Measurements from ENCODE around the gene RHOT1.
"Not testable (repeated sequence)": the region's sequence is repeated elsewhere in the genome, so short reads cannot be mapped to it uniquely, and the experiment has no call there.

The RHOT1 gene

DNA sequence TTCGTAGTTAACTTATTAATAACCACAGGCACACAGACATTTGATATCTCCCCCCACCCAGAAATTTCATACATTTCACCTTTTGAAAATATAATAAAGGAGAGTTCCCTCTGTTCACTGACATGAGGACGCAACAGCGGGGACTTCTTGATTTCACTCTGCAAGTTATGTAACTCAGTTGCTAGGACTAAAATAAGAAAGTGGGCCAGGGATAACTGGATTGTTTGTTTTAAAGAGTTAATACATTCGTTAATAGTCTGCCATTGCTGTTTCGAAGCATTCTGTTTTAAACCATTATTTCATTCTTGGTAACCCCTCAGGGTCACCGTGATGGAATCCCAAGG lies 1.2 kb downstream of the RHOT1 start:
- Histone ChIP-seq H2AFZ (ENCODE audit: low read depth) (no peak overlapping the region), H3K27ac (no peak overlapping the region), H4K20me1 (ENCODE audit: insufficient read depth) (no peaks in the 10 kb centered on the region), H3K27me3 (ENCODE audit: insufficient read depth, low read depth) (no peaks in the 10 kb centered on the region), H3K36me3 (ENCODE audit: insufficient read depth) (no peaks in the 10 kb centered on the region), H3K4me1 (ENCODE audit: low read depth, poor library complexity, severe bottlenecking) (peaks cover 27% of the 10 kb centered on the region), H3K4me3 (IDR thresholded peaks at IDR 0.05; ENCODE audit: insufficient read depth, low read depth, low read length) (no peak overlapping the region), H3K4me2 (peak overlapping the region; percentile 91), H3K79me2 (ENCODE audit: insufficient read depth, low read depth) (peaks cover 39% of the 10 kb centered on the region), H3K9ac (peak overlapping the region; percentile 64; the same call in 1 of the 2 replicates)
- TF ChIP-seq, protein P1, sequence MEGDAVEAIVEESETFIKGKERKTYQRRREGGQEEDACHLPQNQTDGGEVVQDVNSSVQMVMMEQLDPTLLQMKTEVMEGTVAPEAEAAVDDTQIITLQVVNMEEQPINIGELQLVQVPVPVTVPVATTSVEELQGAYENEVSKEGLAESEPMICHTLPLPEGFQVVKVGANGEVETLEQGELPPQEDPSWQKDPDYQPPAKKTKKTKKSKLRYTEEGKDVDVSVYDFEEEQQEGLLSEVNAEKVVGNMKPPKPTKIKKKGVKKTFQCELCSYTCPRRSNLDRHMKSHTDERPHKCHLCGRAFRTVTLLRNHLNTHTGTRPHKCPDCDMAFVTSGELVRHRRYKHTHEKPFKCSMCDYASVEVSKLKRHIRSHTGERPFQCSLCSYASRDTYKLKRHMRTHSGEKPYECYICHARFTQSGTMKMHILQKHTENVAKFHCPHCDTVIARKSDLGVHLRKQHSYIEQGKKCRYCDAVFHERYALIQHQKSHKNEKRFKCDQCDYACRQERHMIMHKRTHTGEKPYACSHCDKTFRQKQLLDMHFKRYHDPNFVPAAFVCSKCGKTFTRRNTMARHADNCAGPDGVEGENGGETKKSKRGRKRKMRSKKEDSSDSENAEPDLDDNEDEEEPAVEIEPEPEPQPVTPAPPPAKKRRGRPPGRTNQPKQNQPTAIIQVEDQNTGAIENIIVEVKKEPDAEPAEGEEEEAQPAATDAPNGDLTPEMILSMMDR (conservative IDR thresholded peaks at IDR 0.05; ENCODE audit: low read depth, low read length), result no peak

DNA sequence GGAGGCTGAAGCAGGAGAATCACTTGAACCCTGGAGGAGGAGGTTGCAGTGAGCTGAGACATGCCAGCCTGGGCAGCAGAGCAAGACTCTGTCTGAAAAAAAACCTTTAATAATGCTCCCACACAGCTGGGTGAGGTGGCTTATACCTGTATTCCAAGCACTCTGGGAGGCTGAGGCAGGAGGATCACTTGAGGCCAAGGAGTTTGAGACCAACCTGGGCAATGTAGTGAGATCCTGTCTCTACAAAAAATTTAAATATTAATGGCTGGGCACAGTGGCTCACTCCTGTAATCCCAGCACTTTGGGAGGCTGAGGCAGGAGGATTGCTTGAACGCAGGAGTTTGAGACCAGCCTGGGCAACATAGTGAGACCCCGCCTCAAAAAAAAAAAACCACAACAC lies 2.1 kb downstream of the RHOT1 start:
- peaks cover 43% of the 10 kb centered on the region for H3K79me2 ChIP-seq (ENCODE audit: insufficient read depth, low read depth)
- not testable (repeated sequence) for H3K27me3 ChIP-seq (ENCODE audit: insufficient read depth, low read depth); H3K4me2 ChIP-seq; H3K9ac ChIP-seq; H3K4me3 ChIP-seq (IDR thresholded peaks at IDR 0.05; ENCODE audit: insufficient read depth, low read depth, low read length); H3K36me3 ChIP-seq (ENCODE audit: insufficient read depth); H2AFZ ChIP-seq (ENCODE audit: low read depth); H3K27ac ChIP-seq; H4K20me1 ChIP-seq (ENCODE audit: insufficient read depth)
- H3K4me1 ChIP-seq (ENCODE audit: low read depth, poor library complexity, severe bottlenecking), result peaks cover 24% of the 10 kb centered on the region

DNA sequence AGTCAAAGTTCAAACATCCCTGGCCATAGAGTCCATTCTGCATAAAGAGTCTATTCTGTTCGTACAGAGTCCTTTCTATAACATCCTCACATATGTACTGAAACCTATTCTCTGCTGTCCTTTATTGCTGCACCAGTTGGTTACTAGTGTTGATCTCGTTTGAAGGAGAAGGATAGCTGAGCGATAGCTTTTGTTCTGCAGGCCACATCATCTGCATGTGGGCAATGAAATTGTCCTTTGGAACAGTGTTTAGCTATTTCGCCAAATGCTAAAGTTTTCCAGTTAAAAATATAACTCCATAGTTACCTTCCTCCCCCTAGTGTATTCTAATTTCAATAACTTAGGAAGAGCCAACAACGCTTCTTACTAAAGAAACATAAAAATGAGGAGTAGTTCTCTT lies 6.0 kb downstream of the RHOT1 start:
- H2AFZ ChIP-seq (ENCODE audit: low read depth), result no peak overlapping the region
- peaks cover 17% of the 10 kb centered on the region for H3K4me1 ChIP-seq (ENCODE audit: low read depth, poor library complexity, severe bottlenecking)
- H3K36me3 ChIP-seq (ENCODE audit: insufficient read depth), result no peaks in the 10 kb centered on the region
- H4K20me1 ChIP-seq (ENCODE audit: insufficient read depth), result no peaks in the 10 kb centered on the region
- no peak overlapping the region for H3K9ac ChIP-seq
- H3K4me2 ChIP-seq, result no peak overlapping the region
- TF ChIP-seq, protein P1 (conservative IDR thresholded peaks at IDR 0.05; ENCODE audit: low read depth, low read length), result no peak
- peaks cover 55% of the 10 kb centered on the region for H3K79me2 ChIP-seq (ENCODE audit: insufficient read depth, low read depth)
- no peak overlapping the region for H3K27ac ChIP-seq
- no peaks in the 10 kb centered on the region for H3K27me3 ChIP-seq (ENCODE audit: insufficient read depth, low read depth)
- H3K4me3 ChIP-seq (IDR thresholded peaks at IDR 0.05; ENCODE audit: insufficient read depth, low read depth, low read length), result no peak overlapping the region

DNA sequence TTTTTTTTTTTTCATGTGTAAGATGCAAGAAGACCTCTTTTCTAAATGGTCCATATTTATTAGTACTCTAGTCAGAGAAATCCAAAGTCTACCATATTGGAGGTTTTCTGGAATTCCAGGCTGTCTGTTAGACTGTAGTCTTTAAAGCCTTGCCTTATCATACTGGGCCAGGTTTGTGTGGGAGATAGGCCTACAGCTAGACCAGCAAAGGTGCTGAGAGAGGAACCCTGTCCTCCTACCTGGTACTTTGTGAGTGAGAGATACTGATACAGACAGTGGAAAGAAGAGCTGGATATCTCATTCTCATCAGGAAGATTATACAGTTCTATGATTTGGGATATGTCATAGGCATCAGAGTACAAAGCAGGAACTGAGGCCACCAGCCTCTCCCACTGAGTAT lies 8.1 kb downstream of the RHOT1 start:
- H3K4me3 ChIP-seq (IDR thresholded peaks at IDR 0.05; ENCODE audit: insufficient read depth, low read depth, low read length), result no peak overlapping the region
- H3K79me2 ChIP-seq (ENCODE audit: insufficient read depth, low read depth), result peaks cover 37% of the 10 kb centered on the region; the same call in 1 of the 2 replicates
- no peaks in the 10 kb centered on the region for H3K27me3 ChIP-seq (ENCODE audit: insufficient read depth, low read depth)
- no peak overlapping the region for H3K9ac ChIP-seq
- TF ChIP-seq, protein P1 (conservative IDR thresholded peaks at IDR 0.05; ENCODE audit: low read depth, low read length), result no peak
- H2AFZ ChIP-seq (ENCODE audit: low read depth), result no peak overlapping the region
- no peaks in the 10 kb centered on the region for H4K20me1 ChIP-seq (ENCODE audit: insufficient read depth)
- H3K36me3 ChIP-seq (ENCODE audit: insufficient read depth), result no peaks in the 10 kb centered on the region
- H3K4me1 ChIP-seq (ENCODE audit: low read depth, poor library complexity, severe bottlenecking), result no peaks in the 10 kb centered on the region
- no peak overlapping the region for H3K27ac ChIP-seq
- no peak overlapping the region for H3K4me2 ChIP-seq

DNA sequence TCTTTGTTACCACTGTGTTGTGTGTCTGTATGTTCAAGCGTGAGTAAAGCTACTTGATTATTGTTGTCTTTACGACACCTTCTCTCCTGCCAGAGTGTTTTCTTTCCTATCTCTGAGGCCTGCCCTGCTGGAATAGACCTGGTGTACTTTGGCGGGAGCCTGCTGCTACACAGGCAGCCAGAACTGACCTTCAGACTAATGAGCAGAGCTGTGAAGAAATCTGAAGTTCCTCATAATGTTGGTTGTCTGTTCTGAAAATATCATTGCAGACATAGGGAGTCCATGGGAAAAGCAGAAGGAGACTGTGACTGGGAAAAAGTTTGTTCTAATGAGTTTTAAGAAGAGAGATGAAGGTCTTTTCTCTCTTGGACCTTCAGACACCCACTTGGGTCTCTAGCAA lies 9.8 kb downstream of the RHOT1 start:
- Histone ChIP-seq H3K27me3 (ENCODE audit: insufficient read depth, low read depth) (no peaks in the 10 kb centered on the region), H3K4me1 (ENCODE audit: low read depth, poor library complexity, severe bottlenecking) (no peaks in the 10 kb centered on the region), H3K4me3 (IDR thresholded peaks at IDR 0.05; ENCODE audit: insufficient read depth, low read depth, low read length) (no peak overlapping the region), H3K4me2 (no peak overlapping the region), H2AFZ (ENCODE audit: low read depth) (no peak overlapping the region), H3K27ac (no peak overlapping the region), H3K79me2 (ENCODE audit: insufficient read depth, low read depth) (peaks cover 29% of the 10 kb centered on the region; the same call in 1 of the 2 replicates), H4K20me1 (ENCODE audit: insufficient read depth) (no peaks in the 10 kb centered on the region), H3K9ac (no peak overlapping the region), H3K36me3 (ENCODE audit: insufficient read depth) (no peaks in the 10 kb centered on the region)
- TF ChIP-seq, protein P1 (conservative IDR thresholded peaks at IDR 0.05; ENCODE audit: low read depth, low read length), result no peak
